AG09319 (cell line): Measurements from ENCODE around the gene RXRB.
A peak's percentile ranks its signal among the peaks of the same experiment; 100 is the strongest.

Experiments used
- DNase-seq: peaks from one replicate; pipeline ENCODE4 v3.0.0-alpha.2; 2010; ENCODE audit warnings: low read depth; ENCODE audit errors: extremely low read depth
- TF ChIP-seq, protein P1 (sequence below): IDR thresholded peaks from 2 replicates; pipeline ENCODE4 v1.5.1; 2011; ENCODE audit warnings: low read depth, mild to moderate bottlenecking, inconsistent platforms, low read length, moderate library complexity

The RXRB gene

DNA sequence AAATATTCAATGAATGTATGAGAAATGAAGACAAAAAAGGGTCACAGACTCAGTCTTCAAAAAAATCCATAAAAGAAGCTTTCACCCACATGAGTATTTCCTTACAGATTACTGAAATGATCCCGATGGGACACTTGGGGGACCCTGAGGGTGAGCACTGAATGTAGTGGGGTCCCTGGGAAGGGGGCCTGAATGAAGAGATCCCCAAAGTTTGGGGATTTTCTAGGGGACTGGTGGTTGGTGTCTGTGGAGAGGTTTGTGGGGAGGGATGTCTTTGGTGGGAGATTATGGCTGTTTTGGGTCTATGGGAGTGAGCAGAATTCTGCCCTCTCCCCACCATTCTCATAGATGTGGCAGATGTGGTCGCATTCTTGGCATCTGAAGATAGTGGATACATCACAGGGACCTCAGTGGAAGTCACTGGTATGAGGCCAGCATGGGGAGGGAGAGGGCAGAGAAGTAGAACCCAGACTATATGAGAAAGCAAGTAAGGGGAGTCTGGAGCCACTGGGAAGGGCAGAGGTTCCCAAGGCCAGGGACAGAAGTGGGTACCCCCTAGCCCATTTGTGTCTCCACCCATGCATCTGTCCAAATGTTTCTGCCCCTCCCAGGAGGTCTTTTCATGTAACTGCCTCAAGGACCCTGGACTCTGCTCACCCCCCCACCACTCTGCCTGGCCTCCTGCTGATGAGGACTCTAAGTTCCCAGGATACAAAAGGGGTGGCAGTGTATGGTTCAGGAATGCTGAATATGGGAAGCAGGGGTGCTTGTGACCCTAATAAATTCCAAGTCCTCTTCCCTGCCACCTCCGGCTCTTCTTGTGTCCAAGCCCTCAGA, 5.8 kb upstream of the RXRB start:
- TF ChIP-seq, protein P1, sequence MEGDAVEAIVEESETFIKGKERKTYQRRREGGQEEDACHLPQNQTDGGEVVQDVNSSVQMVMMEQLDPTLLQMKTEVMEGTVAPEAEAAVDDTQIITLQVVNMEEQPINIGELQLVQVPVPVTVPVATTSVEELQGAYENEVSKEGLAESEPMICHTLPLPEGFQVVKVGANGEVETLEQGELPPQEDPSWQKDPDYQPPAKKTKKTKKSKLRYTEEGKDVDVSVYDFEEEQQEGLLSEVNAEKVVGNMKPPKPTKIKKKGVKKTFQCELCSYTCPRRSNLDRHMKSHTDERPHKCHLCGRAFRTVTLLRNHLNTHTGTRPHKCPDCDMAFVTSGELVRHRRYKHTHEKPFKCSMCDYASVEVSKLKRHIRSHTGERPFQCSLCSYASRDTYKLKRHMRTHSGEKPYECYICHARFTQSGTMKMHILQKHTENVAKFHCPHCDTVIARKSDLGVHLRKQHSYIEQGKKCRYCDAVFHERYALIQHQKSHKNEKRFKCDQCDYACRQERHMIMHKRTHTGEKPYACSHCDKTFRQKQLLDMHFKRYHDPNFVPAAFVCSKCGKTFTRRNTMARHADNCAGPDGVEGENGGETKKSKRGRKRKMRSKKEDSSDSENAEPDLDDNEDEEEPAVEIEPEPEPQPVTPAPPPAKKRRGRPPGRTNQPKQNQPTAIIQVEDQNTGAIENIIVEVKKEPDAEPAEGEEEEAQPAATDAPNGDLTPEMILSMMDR = no peak
- DNase-seq = no peak

DNA sequence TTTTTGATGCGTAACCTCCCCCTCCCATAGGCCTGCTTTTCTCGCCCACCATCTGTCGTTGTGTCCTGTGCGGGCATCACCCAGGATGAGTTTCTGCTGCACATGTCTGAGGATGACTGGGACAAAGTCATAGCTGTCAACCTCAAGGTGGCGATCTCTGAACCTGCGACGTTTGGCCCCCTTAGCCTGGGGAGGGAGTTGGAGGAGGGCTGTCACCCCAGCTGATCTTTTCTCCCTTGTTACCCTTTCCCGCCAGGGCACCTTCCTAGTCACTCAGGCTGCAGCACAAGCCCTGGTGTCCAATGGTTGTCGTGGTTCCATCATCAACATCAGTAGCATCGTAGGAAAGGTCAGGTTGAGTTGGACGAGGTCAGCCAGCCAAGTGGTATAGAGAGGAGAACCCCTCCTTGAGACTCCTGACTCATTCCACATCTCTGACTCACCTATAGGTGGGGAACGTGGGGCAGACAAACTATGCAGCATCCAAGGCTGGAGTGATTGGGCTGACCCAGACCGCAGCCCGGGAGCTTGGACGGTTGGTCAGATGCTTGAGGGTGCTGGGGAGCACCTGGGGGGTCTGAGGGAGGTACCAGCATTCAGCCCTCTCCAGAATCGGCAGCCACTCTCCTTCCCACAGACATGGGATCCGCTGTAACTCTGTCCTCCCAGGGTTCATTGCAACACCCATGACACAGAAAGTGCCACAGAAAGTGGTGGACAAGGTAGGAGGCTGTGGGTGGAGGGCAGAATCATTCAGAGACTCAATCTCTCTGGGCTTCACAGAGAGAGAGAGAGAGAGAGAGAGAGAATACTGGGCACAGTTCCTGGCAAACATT, 4.9 kb upstream of the RXRB start:
- TF ChIP-seq, protein P1 = peak; percentile 2
- no peak for DNase-seq

DNA sequence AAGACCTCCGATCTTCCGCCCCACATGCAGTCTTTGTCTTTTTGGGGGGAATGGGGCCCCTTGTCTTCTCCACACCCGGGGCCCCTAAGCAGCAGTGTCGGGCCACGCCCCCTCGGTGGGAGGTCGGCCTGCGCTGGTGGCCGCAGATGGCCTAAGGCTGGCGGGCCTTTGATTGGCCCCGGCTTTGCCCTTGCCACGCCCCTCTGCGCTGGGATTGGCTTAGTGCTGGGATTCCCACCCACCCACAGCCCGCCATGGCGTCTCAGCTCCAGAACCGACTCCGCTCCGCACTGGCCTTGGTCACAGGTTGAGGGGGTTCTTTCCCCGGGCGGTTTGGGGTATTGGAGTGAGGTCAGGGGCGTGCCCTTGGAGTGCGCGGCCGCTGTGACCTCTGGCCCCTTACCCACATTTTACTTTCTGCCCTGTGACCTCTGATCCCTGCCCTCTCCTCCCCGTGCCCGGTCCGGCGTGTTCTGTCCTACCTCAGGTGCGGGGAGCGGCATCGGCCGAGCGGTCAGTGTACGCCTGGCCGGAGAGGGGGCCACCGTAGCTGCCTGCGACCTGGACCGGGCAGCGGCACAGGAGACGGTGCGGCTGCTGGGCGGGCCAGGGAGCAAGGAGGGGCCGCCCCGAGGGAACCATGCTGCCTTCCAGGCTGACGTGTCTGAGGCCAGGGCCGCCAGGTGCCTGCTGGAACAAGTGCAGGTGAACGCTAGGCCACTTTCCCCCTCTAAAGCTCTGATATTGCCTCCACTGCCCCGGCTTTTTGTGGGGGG, 4.1 kb upstream of the RXRB start, which contains the start of gene HSD17B8:
Gene HSD17B8 (plus strand): TSS at position 241 of the 776 bp plus-strand sequence. CDS start 14 bp downstream, at position 255.
- peak; percentile 63 for DNase-seq
- TF ChIP-seq, protein P1 = no peak

DNA sequence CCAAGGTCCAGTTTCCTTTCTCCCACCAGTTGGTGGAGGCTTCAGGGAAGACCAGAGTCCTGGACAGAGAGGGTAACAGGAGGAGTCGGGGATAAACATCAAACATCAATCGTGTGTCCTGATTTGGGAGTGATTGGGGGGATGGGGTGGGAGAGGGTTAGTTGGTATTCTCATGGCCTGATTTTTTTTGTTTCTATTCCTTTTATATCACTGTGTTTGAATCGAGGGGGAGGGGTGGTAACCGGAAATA, 3.6 kb upstream of the RXRB start:
- TF ChIP-seq, protein P1 = no peak

DNA sequence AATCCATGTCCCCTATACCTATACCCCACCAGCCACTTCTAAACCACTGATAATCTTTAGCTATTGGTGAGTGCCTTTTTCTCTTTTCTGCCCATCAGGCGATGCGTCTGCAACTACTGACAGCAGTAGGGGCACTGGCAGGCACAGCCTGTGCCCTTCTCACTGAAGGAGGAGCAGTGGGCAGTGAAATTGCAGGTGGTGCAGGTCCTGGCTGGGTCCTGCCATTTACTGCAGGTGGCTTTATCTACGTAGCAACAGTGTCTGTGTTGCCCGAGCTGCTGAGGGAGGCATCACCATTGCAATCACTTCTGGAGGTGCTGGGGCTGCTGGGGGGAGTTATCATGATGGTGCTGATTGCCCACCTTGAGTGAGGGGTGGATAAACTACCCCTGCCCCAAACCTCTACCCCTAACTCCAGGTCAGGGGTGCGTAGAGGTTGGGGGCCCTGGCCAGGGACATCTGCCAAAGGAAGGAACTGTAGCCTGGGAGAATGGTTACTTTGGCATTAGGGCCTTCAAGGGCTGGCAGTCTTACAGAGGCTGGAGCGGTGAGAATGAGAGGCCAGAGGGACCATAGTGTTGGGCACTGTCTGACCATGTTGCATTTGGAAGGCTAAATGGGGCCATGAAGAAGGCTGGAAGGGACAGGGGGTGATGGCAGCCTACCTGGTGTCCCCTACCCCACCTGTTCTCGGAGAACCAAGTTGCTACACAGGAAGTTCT, 3.1 kb upstream of the RXRB start:
- DNase-seq = no peak
- TF ChIP-seq, protein P1 = no peak

More for the DNA sequence above, 3.6 kb upstream of the RXRB start:
- no peak for DNase-seq

DNA sequence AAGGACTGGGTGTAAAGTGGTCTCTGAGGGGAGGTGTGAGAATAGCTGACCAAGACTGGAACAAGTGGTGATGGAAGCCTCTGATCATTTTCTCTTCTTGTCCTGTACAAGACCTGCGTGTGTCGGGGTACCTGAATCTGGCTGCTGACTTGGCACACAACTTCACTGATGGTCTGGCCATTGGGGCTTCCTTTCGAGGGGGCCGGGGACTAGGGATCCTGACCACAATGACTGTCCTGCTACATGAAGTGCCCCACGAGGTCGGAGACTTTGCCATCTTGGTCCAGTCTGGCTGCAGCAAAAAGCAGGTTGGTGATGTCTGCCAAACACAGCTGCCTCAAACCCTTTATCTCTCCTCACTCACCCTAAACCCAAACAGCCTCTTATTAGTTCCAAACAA, 2.3 kb upstream of the RXRB start:
- no peak for DNase-seq
- TF ChIP-seq, protein P1 = no peak
